Measurements from ENCODE around the gene ZNF350.
"Not testable (repeated sequence)": the region's sequence is repeated elsewhere in the genome, so short reads cannot be mapped to it uniquely, and the experiment has no call there.

ZNF350 gene

DNA sequence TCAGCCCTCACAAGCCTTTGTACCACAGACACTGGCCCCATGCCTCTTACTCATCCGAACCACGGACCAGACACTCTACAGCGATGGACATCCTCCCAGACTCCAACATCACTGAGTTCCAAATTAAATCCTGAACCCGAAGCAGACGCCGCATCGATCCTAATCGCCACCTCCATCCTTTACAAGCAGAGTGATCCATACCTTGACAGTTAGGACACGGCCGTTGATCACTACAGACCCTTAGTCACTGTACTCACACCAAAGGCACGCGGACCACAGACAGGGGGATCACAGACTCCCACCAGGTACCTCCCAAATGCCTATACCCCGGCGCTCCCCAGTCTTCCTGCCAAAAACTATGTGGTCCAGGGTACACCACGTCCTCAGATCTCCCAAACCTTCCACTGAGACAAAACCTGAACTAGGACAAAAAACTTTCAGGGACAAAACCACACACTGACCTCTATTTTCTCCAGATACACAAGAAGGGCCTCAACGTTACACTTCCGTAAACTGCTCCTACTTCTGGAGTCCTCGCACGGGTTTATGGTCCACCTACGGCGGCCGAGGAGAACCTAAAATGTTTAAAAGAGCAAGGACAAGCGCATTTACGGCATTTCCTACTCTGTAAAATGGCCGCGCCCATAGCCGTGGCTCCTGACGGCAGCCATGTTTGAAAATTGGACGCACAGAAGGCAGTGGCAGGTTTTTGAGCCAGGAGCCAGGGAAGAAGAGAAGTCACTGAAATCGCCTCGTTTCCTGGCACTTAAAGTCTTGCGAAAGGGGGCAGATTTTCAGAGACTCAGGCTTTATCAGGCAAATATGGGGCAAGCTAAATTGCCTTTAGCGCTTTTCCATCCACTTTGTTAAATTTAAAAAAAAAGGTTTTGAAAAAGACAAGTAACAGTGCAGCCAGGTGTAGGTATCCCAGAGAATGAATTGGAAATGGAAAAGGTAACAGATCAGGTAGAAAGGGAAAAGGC, at the start of gene ZNF350:
ZNF350 (minus strand) TSS at position 532 of the 983 bp plus-strand sequence. CDS start 12,480 bp downstream, outside the sequence.
- Histone ChIP-seq H3K9ac (ENCODE audit: low read depth, low read length) (peak within 1 kb of the TSS; percentile 66), H3K27me3 (ENCODE audit: control insufficient read depth, insufficient read depth, low read length) (no peaks in the 10 kb centered on the region), H3K4me1 (ENCODE audit: control insufficient read depth, insufficient read depth, low read length) (0 out of 2 replicates have a peak, but pooled peaks cover 4% of the 10 kb centered on the region), H3K36me3 (ENCODE audit: control insufficient read depth, insufficient read depth, low read length) (no peaks in the 10 kb centered on the region), H3K9me3 (ENCODE audit: control insufficient read depth, insufficient read depth, low read length) (peaks cover 31% of the 10 kb centered on the region), H3K27ac (ENCODE audit: low read depth, low read length) (peak within 1 kb of the TSS; percentile 63), H3K4me3 (ENCODE audit: low read depth, low read length) (peak within 1 kb of the TSS; percentile 76)

DNA sequence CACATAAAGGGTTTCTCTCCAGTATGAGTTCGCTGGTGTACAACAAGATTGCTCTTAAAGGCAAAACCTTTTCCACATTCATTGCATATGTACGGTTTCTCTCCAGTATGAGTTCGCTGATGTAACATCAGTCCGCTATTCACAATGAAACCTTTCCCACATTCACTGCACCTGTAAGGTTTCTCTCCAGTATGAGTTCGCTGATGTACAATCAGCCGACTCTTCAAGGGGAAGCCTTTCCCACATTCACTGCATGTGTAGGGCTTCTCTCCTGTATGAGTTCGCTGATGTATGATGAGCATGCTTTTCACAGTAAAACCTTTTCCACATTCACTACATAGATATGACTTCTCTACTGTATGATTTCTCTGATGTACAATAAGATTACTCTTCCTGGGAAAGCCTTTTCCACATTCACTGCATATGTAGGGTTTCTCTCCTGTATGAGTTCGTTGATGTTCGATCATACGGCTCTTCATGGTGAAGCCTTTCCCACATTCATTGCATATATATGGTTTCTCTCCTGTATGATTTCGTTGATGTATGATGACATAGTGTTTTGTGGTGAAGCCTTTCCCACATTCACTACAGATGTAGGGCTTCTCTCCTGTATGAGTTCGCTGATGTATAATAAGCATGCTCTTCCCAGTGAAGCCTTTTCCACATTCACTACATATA, 47.5 kb upstream of the ZNF350 start:
- Histone ChIP-seq H3K27me3 (ENCODE audit: control insufficient read depth, insufficient read depth, low read length) (no peaks in the 10 kb centered on the region), H3K9me3 (ENCODE audit: control insufficient read depth, insufficient read depth, low read length) (peaks cover 70% of the 10 kb centered on the region), H3K27ac (ENCODE audit: low read depth, low read length) (no peak overlapping the region), H3K4me3 (ENCODE audit: low read depth, low read length) (0 out of 2 replicates have a peak overlapping the region, but pooled peaks have one; percentile 7), H3K36me3 (ENCODE audit: control insufficient read depth, insufficient read depth, low read length) (peaks cover 64% of the 10 kb centered on the region), H3K9ac (ENCODE audit: low read depth, low read length) (no peak overlapping the region), H3K4me1 (ENCODE audit: control insufficient read depth, insufficient read depth, low read length) (no peaks in the 10 kb centered on the region; the same call in 1 of the 2 replicates)

DNA sequence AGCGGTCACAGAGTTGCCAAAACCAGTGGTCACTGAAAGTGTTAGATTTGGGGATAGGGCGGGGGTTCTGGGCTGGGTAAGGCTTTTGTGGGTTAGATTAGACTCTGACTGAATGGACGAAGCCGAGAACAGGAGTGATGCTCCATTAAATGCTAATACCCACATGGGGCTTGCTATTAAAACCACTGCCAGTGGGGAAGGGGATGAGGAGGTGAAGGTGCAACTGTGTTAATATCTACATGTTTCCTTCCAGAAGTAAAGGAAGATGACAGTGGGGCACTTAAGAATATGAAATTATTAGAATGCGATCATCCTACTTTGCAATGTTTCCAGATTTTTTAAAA, 42.1 kb upstream of the ZNF350 start:
- H3K27me3 ChIP-seq (ENCODE audit: control insufficient read depth, insufficient read depth, low read length) = no peaks in the 10 kb centered on the region
- H3K9ac ChIP-seq (ENCODE audit: low read depth, low read length) = peak overlapping the region; percentile 94
- H3K27ac ChIP-seq (ENCODE audit: low read depth, low read length) = peak overlapping the region; percentile 98
- peaks cover 38% of the 10 kb centered on the region for H3K36me3 ChIP-seq (ENCODE audit: control insufficient read depth, insufficient read depth, low read length)
- peaks cover 5% of the 10 kb centered on the region for H3K4me1 ChIP-seq (ENCODE audit: control insufficient read depth, insufficient read depth, low read length)
- H3K9me3 ChIP-seq (ENCODE audit: control insufficient read depth, insufficient read depth, low read length) = peaks cover 34% of the 10 kb centered on the region
- H3K4me3 ChIP-seq (ENCODE audit: low read depth, low read length) = peak overlapping the region; percentile 90

DNA sequence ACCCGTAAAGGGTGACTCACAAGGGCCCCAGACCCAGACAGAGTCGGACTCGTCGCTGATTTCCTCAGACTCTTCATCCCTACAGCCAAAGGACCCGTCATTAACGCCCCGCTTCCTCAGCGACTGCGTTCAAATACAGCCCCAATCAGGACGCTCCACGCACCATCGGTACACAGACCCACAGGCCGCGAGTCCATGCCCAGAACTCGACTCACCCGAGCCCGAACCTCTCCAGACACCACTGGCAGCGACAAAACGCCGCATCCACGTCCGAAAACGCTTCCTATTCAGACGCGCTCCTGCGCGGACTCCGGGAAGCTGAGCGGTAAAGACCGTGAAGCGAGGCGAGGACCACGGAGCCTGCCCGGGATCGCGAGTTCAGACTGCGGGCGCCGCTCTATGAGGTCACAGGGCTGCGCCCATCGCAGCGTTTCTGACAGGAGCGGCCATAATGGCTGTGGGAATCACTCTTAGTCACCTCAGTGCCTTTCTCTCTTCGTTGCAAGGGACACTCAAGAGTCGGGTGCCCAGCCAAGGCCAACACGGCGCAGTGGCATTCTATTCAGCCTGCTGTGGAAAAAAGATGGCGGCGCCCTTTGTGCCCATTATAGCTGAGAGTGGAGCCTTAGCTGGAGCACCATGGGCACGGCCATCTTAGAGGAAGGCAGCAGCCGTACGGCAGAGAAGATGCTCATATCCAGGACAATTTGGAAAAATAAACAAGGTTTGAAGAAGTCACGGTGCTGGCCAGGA, 41.6 kb upstream of the ZNF350 start, which contains the start of gene ZNF614:
ZNF614 (minus strand) TSS at position 353 of the 753 bp plus-strand sequence. CDS start 2,634 bp downstream, outside the sequence.
- H3K9ac ChIP-seq (ENCODE audit: low read depth, low read length) = peak within 1 kb of the TSS; percentile 94
- H3K9me3 ChIP-seq (ENCODE audit: control insufficient read depth, insufficient read depth, low read length) = peaks cover 28% of the 10 kb centered on the region
- H3K27ac ChIP-seq (ENCODE audit: low read depth, low read length) = peak within 1 kb of the TSS; percentile 98
- peak within 1 kb of the TSS; percentile 90 for H3K4me3 ChIP-seq (ENCODE audit: low read depth, low read length)
- H3K4me1 ChIP-seq (ENCODE audit: control insufficient read depth, insufficient read depth, low read length) = peaks cover 5% of the 10 kb centered on the region
- H3K36me3 ChIP-seq (ENCODE audit: control insufficient read depth, insufficient read depth, low read length) = peaks cover 38% of the 10 kb centered on the region
- no peaks in the 10 kb centered on the region for H3K27me3 ChIP-seq (ENCODE audit: control insufficient read depth, insufficient read depth, low read length)

DNA sequence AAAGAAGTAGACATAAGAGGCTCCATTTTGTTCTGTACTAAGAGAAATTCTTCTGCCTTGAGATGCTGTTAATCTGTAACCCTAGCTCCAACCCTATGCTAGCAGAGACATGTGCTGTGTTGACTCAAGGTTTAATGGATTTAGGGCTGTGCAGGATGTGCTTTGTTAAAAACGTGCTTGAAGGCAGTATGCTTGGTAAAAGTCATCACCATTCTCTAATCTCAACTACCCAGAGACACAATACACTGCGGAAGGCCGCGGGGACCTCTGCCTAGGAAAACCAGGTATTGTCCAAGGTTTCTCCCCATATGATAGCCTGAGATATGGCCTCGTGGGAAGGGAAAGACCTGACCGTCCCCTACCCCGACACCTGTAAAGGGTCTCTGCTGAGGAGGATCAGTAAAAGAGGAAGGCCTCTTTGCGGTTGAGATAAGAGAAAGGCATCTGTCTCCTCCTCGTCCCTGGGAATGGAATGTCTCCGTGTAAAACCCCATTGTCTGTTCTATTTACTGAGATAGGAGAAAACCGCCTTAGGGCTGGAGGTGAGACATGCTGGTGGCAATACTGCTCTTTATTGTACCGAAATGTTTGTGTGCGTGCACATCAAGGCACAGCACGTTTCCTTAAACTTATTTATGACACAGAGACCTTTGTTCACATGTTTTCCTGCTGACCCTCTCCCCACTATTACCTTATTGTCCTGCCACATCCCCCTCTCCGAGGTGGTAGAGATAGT, 39.8 kb upstream of the ZNF350 start:
- Histone ChIP-seq H3K27ac (ENCODE audit: low read depth, low read length) (peak overlapping the region; percentile 55), H3K9me3 (ENCODE audit: control insufficient read depth, insufficient read depth, low read length) (peaks cover 18% of the 10 kb centered on the region), H3K36me3 (ENCODE audit: control insufficient read depth, insufficient read depth, low read length) (peaks cover 50% of the 10 kb centered on the region)
- H3K4me3 ChIP-seq (ENCODE audit: low read depth, low read length); H3K27me3 ChIP-seq (ENCODE audit: control insufficient read depth, insufficient read depth, low read length); H3K4me1 ChIP-seq (ENCODE audit: control insufficient read depth, insufficient read depth, low read length); H3K9ac ChIP-seq (ENCODE audit: low read depth, low read length): not testable (repeated sequence)

DNA sequence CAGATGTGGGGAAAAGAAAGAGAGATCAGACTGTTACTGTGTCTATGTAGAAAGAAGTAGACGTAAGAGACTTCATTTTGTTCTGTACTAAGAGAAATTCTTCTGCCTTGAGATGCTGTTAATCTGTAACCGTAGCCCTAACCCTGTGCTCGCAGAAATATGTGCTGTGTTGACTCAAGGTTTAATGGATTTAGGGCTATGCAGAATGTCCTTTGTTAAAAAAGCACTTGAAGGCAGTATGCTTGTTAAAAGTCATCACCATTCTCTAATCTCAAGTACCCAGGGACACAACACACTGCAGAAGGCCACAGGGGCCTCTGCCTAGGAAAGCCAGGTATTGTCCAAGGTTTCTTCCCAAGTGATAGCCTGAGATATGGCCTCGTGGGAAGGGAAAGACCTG, 37.8 kb upstream of the ZNF350 start:
- not testable (repeated sequence) for H3K4me1 ChIP-seq (ENCODE audit: control insufficient read depth, insufficient read depth, low read length); H3K9ac ChIP-seq (ENCODE audit: low read depth, low read length); H3K27me3 ChIP-seq (ENCODE audit: control insufficient read depth, insufficient read depth, low read length); H3K4me3 ChIP-seq (ENCODE audit: low read depth, low read length); H3K27ac ChIP-seq (ENCODE audit: low read depth, low read length)
- Histone ChIP-seq H3K9me3 (ENCODE audit: control insufficient read depth, insufficient read depth, low read length) (peaks cover 14% of the 10 kb centered on the region; the same call in 1 of the 2 replicates), H3K36me3 (ENCODE audit: control insufficient read depth, insufficient read depth, low read length) (peaks cover 64% of the 10 kb centered on the region)

DNA sequence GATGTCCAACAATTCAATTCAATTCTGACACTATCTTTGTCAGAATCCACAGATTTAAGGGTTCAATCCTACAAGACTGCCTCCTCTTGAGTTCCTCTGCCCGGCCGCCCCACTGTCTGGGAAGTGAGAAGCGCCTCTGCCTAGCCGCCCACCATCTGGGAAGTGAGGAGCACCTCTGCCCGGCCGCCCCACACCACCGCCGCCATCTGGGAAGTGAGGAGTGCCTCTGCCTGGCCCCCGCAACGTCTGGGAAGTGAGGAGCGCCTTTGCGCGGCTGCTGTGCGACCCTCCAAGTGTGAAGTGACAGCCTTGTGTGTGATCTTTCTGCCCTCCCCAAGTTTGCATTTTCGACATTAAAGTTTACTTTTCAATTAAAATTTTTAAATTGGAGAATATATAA, 35.6 kb upstream of the ZNF350 start:
- peaks cover 3% of the 10 kb centered on the region; the same call in 1 of the 2 replicates for H3K4me1 ChIP-seq (ENCODE audit: control insufficient read depth, insufficient read depth, low read length)
- no peak overlapping the region for H3K27ac ChIP-seq (ENCODE audit: low read depth, low read length)
- peaks cover 17% of the 10 kb centered on the region for H3K9me3 ChIP-seq (ENCODE audit: control insufficient read depth, insufficient read depth, low read length)
- H3K27me3 ChIP-seq (ENCODE audit: control insufficient read depth, insufficient read depth, low read length) = no peaks in the 10 kb centered on the region
- H3K36me3 ChIP-seq (ENCODE audit: control insufficient read depth, insufficient read depth, low read length) = peaks cover 86% of the 10 kb centered on the region
- H3K4me3 ChIP-seq (ENCODE audit: low read depth, low read length) = no peak overlapping the region
- H3K9ac ChIP-seq (ENCODE audit: low read depth, low read length) = no peak overlapping the region

DNA sequence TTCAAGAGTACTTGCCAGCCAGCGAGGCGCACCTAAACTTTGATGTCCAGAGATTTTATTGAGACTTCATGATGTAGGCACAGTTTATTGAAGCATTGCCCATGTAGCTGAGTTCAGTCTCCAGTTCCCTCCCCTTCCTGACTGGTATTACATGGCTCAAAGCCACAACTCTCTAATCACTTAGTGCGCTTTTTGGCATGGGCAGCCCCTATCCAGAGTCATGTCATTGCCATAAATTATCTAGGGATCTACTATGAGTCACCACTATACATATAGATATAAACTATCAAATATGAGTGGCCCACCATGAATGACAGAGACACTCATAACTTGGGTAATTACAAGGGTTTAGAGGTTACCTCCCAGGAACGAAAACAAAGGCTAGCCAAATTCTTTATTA, 33.9 kb upstream of the ZNF350 start:
- Histone ChIP-seq H3K36me3 (ENCODE audit: control insufficient read depth, insufficient read depth, low read length) (peaks cover 97% of the 10 kb centered on the region), H3K9me3 (ENCODE audit: control insufficient read depth, insufficient read depth, low read length) (peaks cover 15% of the 10 kb centered on the region)

DNA sequence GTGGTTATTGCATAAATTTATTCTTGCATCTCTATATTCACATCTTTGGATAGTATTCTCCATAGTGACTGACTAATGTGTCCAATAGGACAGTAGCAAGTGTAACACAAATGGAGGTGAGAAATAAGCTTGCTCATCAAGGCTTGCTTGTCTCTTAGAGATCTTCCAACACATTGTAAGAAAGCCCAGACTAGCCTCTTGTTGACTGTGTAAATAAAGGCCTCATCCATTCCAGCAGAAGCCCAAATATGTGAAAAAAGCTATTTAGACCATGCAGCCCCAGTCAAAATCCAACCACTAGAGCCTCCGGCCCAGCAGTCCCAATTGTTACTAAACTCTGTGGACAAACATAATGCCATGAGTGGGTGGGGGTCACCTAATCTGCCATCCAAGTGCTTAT, 24.0 kb upstream of the ZNF350 start:
- no peak overlapping the region for H3K4me3 ChIP-seq (ENCODE audit: low read depth, low read length)
- H3K36me3 ChIP-seq (ENCODE audit: control insufficient read depth, insufficient read depth, low read length) = peaks cover 17% of the 10 kb centered on the region
- H3K9me3 ChIP-seq (ENCODE audit: control insufficient read depth, insufficient read depth, low read length) = peaks cover 5% of the 10 kb centered on the region; the same call in 1 of the 2 replicates
- no peak overlapping the region for H3K27ac ChIP-seq (ENCODE audit: low read depth, low read length)
- H3K9ac ChIP-seq (ENCODE audit: low read depth, low read length) = no peak overlapping the region
- H3K27me3 ChIP-seq (ENCODE audit: control insufficient read depth, insufficient read depth, low read length) = no peaks in the 10 kb centered on the region
- H3K4me1 ChIP-seq (ENCODE audit: control insufficient read depth, insufficient read depth, low read length) = no peaks in the 10 kb centered on the region

More for the DNA sequence above, 33.9 kb upstream of the ZNF350 start:
- Histone ChIP-seq H3K27ac (ENCODE audit: low read depth, low read length) (no peak overlapping the region), H3K4me1 (ENCODE audit: control insufficient read depth, insufficient read depth, low read length) (no peaks in the 10 kb centered on the region), H3K4me3 (ENCODE audit: low read depth, low read length) (no peak overlapping the region), H3K27me3 (ENCODE audit: control insufficient read depth, insufficient read depth, low read length) (no peaks in the 10 kb centered on the region), H3K9ac (ENCODE audit: low read depth, low read length) (no peak overlapping the region)

All from HUES48 (cell line).